MM.1S (cell line): ENCODE results near the gene KDM4C.

Experiments used
- EZH2 ChIP-seq: fragments of 300-600 bp; sonication (generic); optimal IDR thresholded peaks from 2 replicates; pipeline ENCODE3; 2017; ENCODE audit warnings: low read depth, mild to moderate bottlenecking, antibody characterized with exemption, low read length, mixed read lengths
- EZH2phosphoT487 ChIP-seq: fragments of 300-600 bp; sonication (generic); IDR thresholded peaks from 2 replicates; pipeline ENCODE4 v1.6.1; 2018; ENCODE audit warnings: antibody characterized with exemption, low read length
- TF ChIP-seq, protein P1 (sequence below): fragments of 300-600 bp; sonication (generic); IDR thresholded peaks from 2 replicates; pipeline ENCODE4 v1.5.1; 2016; ENCODE audit warnings: antibody characterized with exemption, low read length, mixed read lengths

DNA sequence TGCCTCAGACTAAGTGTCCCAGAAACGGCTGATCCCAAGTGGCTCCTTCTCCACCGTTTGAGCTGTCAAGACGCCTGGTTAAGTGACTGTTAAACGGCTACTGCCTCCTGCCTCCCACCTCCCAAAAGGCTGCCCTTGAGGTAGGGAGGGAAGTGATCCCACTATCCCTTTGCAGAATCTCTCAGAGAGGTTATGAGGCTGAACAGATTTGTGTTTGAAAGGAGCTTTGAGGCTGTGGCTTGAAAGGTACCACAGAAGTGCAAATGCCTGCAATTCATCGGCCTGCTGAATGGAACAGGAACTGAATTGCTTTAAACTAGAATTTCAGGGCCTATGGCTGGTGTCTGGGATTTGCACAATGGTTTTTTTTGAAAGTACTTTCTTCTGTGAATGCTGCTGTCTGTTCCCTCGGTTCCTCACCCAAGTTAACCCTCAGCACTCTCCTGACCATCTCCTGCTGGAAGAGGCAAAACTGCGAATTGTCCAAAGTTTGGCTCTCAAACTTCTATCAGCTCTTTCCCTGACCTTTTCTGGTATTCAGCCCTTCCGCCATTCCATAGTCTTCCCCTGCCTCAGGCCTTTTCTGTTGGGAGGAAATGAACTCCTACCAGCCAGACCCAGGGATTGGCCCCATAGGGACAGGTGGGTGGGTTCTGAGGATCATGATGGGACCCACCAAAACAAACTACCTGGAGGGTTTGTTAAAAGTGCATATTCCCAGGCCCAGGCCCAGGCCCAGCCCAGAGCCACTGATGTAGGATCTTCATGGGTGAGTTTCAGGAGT lies 453.3 kb downstream of the KDM4C start:
- TF ChIP-seq, protein P1, sequence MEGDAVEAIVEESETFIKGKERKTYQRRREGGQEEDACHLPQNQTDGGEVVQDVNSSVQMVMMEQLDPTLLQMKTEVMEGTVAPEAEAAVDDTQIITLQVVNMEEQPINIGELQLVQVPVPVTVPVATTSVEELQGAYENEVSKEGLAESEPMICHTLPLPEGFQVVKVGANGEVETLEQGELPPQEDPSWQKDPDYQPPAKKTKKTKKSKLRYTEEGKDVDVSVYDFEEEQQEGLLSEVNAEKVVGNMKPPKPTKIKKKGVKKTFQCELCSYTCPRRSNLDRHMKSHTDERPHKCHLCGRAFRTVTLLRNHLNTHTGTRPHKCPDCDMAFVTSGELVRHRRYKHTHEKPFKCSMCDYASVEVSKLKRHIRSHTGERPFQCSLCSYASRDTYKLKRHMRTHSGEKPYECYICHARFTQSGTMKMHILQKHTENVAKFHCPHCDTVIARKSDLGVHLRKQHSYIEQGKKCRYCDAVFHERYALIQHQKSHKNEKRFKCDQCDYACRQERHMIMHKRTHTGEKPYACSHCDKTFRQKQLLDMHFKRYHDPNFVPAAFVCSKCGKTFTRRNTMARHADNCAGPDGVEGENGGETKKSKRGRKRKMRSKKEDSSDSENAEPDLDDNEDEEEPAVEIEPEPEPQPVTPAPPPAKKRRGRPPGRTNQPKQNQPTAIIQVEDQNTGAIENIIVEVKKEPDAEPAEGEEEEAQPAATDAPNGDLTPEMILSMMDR, result no peak
- no peak for TF ChIP-seq EZH2
- no peak for TF ChIP-seq EZH2phosphoT487
